Measurements from ENCODE around the gene AKT2. TPM values are rescaled to one million over a fixed set of nuclear protein-coding genes. Genes with fewer than 3 reads are reported as not detected.

The AKT2 gene
- total RNA-seq, 1 donor from 2014 or later, result 136 TPM

- intact Hi-C loops (cut with micrococcal nuclease), result loop anchor here (5.0 kb wide), 1 partner anchor 249 kb away; the partner anchor contains the start of gene SERTAD3
These were observed 92.2 kb downstream of the AKT2 start for GRCh38 chr19:40192758-40193586.

- intact Hi-C loops (cut with micrococcal nuclease), result loop anchor here (1.0 to 5.0 kb wide), 9 partner anchors 30 to 358 kb away; partner anchors contain the start of genes AKT2, DYRK1B, PSMC4 and SERTAD3
These were observed 93.1 kb downstream of the AKT2 start for GRCh38 chr19:40191836-40192646.

- intact Hi-C loops (cut with micrococcal nuclease), result loop anchor here (1.0 to 5.0 kb wide), 10 partner anchors 31 to 367 kb away; partner anchors contain the start of genes AKT2, DYRK1B, PSMC4 and SERTAD3
These were observed 94.0 kb downstream of the AKT2 start, which contains the start of gene MAP3K10 for GRCh38 chr19:40190891-40191835. Gene MAP3K10 (plus strand): TSS chr19:40191426. CDS start chr19:40192032, 606 bp downstream.

GRCh38 chr19:40184273-40184672 is 100.9 kb downstream of the AKT2 start:
- intact Hi-C loops (cut with micrococcal nuclease), result no loop called here

Other genes starting within 250 kb of the AKT2 start
- gene ZNF780B, start 229.1 kb downstream of the AKT2 start, total RNA-seq, result 36.2 and 45.9 TPM in 2 replicates
- 20.9 and 22.0 TPM in 2 replicates for gene ZNF780A, start 194.4 kb downstream of the AKT2 start, total RNA-seq
- 16.8 and 21.9 TPM in 2 replicates for gene MAP3K10, start 93.9 kb downstream of the AKT2 start, total RNA-seq
- not detected in 2 replicates for gene TTC9B, start 67.0 kb downstream of the AKT2 start, total RNA-seq
- 0.27 and 0.41 TPM in 2 replicates for gene CCNP, start 58.7 kb downstream of the AKT2 start, total RNA-seq
- 19.1 and 21.8 TPM in 2 replicates for gene C19orf47, start 63.1 kb upstream of the AKT2 start, total RNA-seq
- 67.0 and 70.6 TPM in 2 replicates for gene PLD3, start 63.4 kb upstream of the AKT2 start, total RNA-seq
- 0.07 TPM in 1 of 2 replicates, not detected in the other for gene HIPK4, start 104.8 kb upstream of the AKT2 start, total RNA-seq
- 0.66 and 0.68 TPM in 2 replicates for gene PRX, start 128.0 kb upstream of the AKT2 start, total RNA-seq
- 13.9 and 14.3 TPM in 2 replicates for gene SERTAD1, start 140.6 kb upstream of the AKT2 start, total RNA-seq
- 11.3 and 17.0 TPM in 2 replicates for gene SERTAD3, start 159.0 kb upstream of the AKT2 start, total RNA-seq
- 10.2 and 10.8 TPM in 2 replicates for gene BLVRB, start 180.4 kb upstream of the AKT2 start, total RNA-seq
- gene SPTBN4, start 181.7 kb upstream of the AKT2 start, total RNA-seq, result 0.15 TPM in 2 replicates

All from T-helper 1 cell treated with Interleukin-12 subunit alpha and Interleukin-12 subunit beta and Interleukin-4 antibody, amounts not matched to agents 30 ng/mL and 1 ng/mL, for 36 hours (primary cell).